ENCODE results near the gene MTURN. TPM values are rescaled to one million over a fixed set of nuclear protein-coding genes. Genes with fewer than 3 reads are reported as not detected.
"Not testable (repeated sequence)": the region's sequence is repeated elsewhere in the genome, so short reads cannot be mapped to it uniquely, and the experiment has no call there.

Gene MTURN
- total RNA-seq, 1 experiment from 2014 or later = 2.5 TPM

DNA sequence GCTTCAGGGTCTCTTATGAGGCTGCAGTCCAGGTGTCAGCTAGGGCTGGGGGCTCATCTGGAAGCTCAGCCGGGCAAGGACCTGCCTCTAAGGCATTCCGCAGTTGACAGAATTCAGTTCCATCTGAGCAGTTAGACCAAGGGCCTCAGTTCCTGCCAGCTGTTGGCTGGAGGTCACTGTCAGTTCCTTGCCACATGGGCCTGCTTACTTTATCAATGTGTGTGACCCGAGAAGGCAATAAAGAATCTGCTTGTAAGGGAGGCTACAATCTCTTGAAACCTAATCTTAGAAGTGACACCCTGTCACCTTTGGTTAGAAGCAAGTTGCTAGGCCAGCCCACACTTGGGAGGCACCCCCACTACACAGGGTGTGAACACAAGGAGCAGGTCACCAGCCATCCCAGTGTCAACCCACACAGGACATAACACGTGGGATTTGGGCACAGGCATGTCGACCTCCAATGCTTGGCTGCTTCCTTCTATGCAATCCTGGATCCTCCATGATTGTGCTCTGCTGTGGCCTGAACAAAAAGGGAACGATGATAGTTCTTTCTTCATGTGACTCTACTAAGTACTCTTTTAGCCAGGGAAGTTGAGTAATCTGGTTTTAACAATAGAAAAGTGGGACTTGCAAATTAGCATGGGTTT lies 41.8 kb downstream of the MTURN start:
- DNase-seq (ENCODE audit: extremely low read depth, low read depth) = no peak

DNA sequence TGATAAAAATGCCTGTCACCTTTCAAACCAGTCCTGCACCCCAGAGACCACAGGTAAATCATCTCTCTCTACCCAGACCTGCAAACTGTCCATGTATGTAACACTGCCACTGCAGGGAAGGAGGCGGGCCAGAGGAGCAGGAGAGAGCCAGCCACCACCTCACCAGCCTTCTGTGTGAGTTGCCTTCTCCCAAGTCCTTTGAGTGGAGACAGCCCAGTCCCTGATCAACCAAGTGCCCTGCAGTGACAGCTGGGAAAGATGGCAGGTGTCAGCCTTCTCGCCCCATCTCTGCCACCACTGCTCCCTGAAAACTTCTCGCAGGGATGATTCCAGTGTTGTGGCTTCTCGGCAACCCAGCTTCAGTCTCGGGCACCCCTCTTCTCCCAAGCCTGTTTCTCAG lies 42.4 kb downstream of the MTURN start:
- DNase-seq (ENCODE audit: extremely low read depth, low read depth) = no peak

DNA sequence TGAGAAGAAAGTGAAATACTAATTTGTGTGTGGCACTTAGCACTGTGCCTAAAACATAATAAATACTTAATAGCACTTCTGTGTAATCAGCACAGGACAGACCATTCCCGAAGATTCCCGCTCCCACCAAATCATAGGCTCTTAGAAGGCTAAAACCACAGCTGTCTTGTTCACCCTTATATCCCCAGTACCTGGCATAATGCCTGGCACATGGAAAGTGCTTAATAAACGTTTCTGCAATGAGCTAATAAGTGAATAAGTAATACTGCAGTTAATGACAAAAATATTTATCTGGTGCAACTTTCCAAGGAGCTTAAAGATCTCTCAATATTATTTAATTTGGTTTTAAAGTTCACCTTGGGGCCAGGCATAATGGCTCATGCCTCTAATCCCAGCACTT lies 43.2 kb downstream of the MTURN start:
- no peak for DNase-seq (ENCODE audit: extremely low read depth, low read depth)

DNA sequence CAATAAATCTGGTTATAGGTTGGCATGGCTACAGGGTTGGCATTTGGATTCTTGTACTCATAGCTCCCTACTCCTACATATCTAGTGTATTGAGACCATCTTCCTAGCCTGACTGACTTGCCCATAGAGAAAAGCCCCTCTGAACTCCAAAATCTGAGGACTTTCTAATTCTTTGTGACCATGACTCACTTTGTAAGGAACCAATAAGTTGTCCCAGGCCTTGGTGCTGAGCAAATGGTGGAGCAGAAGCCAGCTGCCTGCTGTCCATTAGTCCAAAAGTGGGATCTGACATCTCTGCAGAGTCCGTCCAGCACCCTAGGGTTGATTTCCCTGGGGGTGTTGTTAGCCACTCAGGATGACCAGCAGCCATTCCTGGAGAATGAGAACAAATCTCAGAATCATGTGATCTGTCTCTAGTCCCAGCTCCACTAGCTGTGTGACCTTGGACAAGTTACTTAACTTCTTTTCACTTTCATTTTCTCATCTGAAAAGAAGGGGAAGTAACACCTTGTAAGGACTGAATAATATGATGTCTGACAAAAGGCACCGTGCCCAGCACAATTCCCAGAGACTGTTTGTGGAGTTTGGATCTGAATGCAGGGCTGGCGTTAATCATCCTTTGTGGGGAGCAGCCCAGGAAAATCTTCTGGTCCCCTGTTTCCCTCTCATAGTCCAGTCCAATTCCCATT lies 44.1 kb downstream of the MTURN start:
- no peak for DNase-seq (ENCODE audit: extremely low read depth, low read depth)

DNA sequence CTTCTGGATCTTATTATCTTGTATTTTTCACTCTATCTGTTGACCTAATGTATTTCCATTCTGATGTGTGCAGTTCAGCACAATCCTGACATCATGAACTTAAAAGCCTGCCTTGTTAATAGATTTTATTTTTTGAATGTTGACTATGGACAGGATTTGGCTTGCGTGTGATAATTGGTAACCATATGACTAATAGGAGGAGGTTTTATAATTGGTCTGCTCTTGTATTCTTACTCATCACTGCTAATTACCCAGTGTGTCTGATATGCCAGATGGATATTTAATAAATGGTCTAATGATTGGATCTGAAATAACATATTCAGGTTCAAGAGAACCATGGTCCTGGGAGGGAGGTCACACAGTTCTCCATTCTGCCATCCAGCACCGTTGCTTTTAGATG lies 45.9 kb downstream of the MTURN start:
- no peak for DNase-seq (ENCODE audit: extremely low read depth, low read depth)

DNA sequence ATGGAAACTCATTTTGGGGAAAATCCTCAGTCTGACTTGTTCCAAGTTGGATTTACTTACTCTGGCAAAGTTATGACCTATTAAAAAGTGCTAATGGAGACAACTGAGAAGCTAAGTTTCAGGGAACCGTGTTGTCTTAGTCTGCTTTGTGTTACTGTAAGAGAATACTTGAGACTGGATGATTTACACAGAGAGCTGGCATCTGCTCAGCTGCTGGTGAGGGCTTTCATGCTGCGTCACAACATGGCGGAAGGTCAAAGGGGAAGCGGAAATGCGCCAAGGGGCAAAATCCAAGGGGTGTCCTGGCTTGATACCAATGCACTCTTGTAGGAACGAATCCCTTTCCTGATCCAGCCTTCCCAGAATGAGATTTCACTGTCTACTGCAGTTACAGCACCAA lies 46.4 kb downstream of the MTURN start:
- DNase-seq (ENCODE audit: extremely low read depth, low read depth) = no peak

DNA sequence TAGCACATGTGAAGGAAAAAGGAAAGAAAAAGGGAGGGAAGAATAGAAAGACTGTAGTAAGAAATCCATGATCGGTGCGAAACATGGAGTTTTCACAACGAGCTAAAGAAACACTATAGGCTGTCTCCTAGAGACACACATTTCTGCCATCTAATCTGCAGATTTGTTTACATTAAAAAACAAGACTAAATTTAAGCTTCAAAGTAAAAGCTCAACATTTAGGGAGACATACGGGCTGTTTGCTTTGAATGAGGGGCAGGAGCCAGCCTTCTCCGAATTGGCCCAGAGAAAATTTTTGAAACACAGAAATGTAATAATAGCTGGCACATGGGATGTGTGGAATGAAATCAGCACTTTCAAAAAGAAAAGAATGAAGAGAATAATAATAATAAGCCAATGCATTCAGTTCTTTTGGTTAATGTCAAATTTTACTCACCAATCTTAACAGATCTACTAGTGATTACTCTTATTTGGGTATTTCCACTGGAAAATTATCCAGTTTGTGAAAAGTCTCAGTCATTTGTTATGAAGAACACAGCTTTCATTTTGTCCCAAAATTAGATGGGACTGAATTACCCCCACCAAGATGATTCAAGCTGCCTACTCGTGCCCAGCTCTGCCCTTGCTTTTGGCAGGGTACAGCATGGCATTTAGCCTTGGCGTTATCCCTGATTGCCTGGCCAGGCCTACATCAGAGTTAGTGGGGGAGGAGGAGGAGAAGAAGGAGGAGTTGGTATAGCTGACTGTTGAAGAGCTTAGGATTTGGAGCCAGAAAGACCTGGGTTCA lies 47.1 kb downstream of the MTURN start:
- DNase-seq (ENCODE audit: extremely low read depth, low read depth) = no peak

DNA sequence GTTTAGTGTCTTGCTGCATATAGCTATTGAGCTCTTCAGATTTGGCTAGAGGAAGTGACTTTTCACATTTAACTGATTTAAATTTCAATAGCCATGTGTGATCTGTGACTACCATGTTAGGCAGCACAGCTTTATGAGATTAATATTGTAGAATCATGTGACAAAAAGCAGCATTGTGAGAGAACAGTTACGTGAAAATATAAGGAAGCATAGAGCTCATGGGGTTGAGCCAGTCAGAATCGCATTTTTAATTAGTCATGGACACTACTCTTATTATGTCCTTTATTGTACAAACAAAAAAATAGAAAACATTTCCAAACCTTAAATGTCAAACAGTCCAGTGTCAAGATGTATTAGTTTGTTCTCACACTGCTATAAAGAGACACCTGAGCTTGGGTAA lies 48.0 kb downstream of the MTURN start:
- DNase-seq (ENCODE audit: extremely low read depth, low read depth) = no peak

DNA sequence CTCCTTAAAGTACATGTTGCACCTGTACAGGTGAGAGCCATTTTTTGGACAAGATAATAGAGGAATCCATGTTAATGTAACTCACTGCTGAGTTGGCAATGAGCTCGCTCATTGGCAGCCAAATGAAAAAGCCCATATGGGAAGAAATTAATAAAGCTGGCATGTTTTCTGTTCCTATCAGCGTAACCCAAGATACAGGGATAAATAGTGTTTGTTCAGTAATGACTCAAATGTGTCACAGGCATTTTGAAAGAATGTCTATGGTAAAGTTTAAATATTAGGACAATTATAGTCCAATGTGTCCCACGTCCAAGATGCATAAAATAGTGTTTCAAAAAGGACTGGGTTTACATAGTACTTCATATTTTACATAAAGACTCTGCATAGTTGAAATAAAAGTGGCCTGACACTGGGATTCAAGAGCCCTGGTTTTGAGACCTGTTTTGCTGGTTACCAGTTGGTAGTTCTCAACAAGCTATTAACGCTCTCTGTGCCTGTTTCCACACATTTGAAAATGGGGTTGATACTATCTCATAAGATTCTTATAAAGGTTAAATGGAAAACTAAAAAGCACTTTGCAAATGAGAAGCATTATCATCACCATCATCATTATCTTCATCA lies 49.1 kb downstream of the MTURN start:
- no peak for DNase-seq (ENCODE audit: extremely low read depth, low read depth)

DNA sequence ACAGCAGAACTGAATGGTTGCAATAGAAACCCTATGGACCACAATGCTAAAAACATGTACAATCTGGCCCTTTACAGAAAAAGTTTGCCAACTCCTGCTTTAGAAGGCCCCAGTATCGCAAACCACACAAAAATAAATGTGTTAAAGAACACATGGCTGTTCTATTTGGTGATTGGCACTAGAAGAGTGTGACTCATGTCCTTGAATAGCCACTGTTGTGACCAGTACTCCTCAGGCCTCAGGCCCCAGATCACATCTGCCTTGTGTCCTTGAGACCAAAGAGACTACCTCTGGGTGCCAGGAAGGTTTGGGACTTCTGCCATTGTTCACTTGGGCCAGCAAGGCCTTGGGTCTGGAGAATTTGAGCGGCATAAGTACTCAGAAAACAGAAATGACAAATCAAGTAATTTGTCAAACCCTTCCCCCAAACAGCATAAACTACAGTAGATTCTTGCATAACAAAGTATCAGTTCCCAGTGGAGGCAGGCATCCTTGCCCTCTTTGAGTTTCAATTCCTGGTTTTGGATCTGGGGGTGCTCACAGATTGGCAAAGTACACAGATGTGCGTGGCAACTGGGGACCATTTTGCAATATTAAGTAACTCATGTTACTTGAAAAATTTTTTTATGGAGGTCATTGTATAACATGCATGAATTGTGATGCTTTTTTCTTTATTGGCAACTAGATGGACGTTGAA lies 50.2 kb downstream of the MTURN start:
- DNase-seq (ENCODE audit: extremely low read depth, low read depth) = no peak

DNA sequence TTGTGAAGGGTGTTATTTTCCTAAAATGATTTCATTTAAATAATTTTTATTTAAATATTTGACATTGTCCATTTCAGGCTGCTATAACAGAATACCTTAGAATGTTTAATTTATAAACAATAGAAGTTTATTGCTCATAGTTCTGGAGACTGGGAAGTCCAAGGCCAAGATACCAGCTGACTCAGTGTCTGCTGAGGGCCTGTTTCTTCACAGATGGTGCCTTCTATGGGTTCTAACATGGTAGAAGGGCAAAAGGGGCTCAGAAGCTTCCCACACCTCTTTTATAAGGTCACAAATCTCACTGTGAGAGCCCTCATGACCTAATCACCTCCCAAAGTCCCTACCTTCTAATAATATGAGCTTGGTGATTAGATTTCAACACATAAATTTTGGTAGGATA lies 50.7 kb downstream of the MTURN start:
- DNase-seq (ENCODE audit: extremely low read depth, low read depth) = no peak

DNA sequence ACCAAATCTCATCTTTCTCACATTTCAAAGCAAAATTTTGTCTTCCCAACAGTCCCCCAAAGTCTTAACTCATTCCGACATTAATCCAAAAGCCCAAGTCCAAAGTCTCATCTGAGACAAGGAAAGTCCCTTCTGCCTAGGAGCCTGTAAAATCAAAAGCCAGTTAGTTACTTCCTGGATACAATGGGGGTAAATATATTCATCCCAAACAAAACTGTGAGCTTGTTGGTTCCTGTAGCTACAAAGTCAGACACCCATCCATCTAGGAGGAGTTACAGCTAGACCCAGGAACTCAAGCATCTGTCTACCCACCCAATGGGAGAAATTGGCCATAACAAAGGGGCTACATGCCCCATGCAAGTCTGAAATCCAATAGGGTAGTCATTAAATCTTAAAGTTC lies 51.9 kb downstream of the MTURN start:
- DNase-seq (ENCODE audit: extremely low read depth, low read depth) = no peak

DNA sequence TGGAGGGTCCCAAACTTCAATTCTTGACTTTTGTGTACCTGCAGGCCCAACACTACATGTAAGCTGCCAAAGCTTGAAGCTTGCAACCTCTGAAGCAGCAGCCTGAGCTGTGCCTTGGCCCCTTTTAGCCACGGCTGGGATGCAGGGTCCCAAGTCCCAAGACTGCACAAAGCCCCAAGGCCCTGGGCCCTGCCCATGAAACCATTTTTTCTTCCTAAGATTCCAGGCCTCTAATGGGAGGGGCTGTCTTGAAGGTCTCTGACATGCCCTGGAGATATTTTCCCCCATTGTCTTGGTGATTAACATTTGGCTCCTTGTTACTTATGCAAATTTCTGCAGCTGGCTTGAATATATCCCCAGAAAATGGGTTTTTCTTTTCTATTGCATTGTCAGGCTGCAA lies 52.7 kb downstream of the MTURN start:
- DNase-seq (ENCODE audit: extremely low read depth, low read depth) = no peak

DNA sequence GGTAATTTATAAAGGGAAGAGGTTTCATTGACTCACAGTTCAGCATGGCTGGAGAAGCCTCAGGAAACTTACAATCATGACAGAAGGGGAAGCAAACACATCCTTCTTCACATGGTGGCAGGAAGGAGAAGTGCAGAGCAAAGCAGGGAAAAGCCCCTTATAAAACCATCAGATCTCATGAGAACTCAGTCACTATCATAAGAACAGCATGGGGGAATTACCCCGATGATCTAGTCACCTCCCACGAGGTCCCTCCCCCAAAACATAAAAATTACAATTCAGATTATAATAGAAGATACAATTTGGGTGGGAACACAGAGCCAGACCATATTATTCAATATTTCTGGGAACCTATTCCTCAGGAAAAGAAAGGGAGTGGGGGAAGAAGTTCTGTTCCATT lies 53.6 kb downstream of the MTURN start:
- DNase-seq (ENCODE audit: extremely low read depth, low read depth) = not testable (repeated sequence)

DNA sequence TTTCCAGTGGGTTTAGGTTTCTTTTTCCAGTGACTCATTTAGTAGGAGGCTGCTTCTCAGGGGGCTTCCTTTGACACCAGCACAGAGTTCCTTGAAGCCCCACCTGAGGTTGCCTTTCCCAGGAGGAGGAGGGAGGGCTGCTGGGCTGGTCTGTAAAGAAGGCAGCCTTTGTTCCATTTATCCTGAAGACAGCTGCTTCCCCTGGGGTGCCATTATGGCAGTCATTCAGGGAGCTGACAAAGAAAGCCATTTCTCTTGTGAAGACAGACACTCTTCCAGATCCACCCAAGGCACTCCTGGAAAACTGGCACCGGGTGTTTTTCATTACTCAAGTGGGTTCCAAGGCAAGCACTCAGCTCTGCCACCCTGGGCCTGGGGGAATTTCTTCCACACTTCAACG lies 54.0 kb downstream of the MTURN start:
- no peak for DNase-seq (ENCODE audit: extremely low read depth, low read depth)

DNA sequence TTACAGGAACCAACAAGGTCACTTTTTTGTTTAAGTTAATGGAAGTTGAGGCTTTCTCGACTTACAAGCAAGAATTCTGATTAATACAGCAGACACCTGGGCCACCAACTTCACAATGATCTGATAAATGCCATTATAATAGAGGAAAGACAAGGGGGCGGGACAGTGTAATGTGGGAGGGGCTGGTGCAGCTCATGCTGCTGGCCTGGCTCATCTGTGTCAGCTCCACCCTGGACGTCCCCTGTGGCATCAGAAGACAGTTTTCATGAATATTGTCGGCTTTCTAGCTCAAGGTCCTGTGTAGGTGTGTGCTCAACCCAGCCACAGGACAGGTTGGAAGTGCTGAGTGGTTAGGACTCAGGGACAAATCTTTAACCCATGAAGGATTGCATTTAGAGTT lies 57.0 kb downstream of the MTURN start:
- DNase-seq (ENCODE audit: extremely low read depth, low read depth) = no peak

DNA sequence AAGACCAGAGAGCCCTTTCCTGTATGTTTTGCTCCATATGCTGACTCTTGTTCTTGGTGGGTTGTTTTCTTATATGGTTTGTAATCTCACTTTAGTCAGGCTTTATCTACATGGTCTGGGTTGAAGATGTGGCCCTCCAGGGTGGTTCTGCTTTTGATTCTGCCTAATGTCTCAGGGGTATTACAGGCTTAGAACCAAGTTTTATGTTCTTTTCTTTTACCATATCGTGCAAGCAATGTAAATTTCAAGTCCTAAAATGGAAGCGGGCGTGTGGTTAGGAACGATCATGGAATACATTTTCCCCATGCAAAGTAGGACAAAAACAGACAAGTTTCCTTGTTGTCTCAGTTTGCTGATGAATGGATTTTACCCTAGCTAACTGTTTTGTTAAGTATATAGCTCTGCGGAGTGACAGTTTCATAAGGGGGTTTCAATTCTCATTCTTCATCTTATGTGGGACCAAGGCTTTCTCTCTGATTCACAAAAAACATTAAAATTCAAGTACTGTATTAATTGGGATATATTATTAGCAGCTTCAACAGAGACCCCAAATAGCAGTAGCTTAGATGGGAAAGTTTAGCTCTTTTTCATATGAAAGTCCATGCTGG lies 58.7 kb downstream of the MTURN start:
- no peak for DNase-seq (ENCODE audit: extremely low read depth, low read depth)

DNA sequence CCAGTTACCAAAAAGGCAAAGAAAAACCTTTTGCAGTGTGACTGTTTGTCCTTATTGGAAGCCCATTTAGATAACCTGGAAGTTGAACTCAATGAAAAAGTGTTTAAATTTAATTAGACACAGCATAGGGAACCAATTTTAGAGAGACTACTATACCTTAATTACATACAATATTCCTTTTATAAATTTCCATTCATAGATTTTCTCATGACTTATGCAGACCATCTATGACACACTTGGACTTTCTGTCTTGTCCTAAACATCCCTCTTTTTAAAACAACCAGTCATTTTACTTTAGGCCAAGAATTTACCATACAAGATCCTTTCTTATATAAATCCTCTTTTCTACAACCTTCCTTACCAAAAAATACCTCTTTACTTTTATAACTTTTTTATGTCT lies 61.6 kb downstream of the MTURN start:
- no peak for DNase-seq (ENCODE audit: extremely low read depth, low read depth)

DNA sequence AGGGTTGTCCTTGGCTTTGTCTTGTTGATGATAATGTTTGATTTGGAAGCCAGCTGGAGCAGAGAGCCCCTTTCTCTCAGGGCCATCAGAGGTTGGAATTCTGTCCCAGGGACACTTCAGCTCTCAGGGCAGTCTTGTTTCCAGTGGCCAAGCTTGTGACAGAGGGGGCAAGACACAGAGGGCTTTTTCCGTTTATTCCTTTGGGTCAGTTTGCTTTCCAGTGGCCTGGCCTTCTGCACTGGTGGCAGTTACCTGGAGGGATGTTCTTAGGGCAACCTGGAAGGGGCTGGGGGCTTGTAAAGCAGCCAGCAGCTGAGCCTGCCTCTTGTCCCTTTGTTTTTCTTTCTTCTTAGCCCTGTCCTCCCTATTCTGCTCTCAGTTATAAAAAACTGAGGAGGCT lies 62.7 kb downstream of the MTURN start:
- DNase-seq (ENCODE audit: extremely low read depth, low read depth) = no peak

DNA sequence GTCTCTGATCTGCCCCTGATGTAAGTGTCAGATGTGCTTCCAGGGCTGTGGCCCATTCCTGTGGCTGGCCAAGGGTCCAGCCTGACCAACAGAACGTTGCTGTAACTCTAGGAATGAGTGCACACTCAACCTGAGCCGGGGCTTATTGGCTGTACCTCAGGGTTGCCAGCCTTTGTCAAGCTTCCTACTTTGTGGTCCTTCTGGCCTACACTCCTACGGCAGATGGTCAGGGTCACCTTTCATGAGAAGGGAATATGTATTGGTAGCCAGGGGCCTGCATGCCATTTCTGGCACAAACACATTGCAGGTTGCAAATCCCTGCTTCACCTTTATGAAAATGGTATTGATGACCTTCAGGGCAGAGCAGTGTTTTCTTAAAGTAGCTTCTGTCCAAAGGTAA lies 64.5 kb downstream of the MTURN start:
- DNase-seq (ENCODE audit: extremely low read depth, low read depth) = no peak

DNA sequence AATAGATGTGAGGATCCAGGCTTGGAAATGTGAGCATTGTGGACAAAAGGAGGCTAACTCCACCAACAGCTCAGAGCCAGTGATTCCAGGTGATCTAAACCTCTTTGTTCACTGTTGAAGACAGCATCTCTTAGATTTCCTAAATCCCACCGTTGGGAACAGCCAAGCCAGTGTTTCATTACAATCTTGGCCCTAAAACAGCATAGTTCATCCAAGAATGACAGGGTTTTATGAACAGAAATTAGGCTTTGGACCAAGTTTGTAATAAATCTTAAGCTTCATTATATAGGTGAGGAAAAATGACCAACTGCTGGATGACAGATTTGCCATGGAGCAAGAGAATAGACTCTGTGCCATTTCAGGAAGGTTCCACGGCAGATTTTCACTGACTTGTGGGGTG lies 65.8 kb downstream of the MTURN start:
- no peak for DNase-seq (ENCODE audit: extremely low read depth, low read depth)

All from NCI-H460 (cell line).